HTR-8/SVneo (cell line): ENCODE results near the gene POFUT2.

Source experiments
- DNase-seq: peaks from one replicate; pipeline ENCODE4 v3.0.0; 2011; ENCODE audit warnings: low spot score, mixed read lengths; ENCODE audit not compliant: insufficient read length
- FAIRE-seq: peaks from 2 replicates; lab custom pipeline; 2011; peaks lifted over from hg19 to GRCh38; lab: Jason Lieb, UNC

The POFUT2 gene

DNA sequence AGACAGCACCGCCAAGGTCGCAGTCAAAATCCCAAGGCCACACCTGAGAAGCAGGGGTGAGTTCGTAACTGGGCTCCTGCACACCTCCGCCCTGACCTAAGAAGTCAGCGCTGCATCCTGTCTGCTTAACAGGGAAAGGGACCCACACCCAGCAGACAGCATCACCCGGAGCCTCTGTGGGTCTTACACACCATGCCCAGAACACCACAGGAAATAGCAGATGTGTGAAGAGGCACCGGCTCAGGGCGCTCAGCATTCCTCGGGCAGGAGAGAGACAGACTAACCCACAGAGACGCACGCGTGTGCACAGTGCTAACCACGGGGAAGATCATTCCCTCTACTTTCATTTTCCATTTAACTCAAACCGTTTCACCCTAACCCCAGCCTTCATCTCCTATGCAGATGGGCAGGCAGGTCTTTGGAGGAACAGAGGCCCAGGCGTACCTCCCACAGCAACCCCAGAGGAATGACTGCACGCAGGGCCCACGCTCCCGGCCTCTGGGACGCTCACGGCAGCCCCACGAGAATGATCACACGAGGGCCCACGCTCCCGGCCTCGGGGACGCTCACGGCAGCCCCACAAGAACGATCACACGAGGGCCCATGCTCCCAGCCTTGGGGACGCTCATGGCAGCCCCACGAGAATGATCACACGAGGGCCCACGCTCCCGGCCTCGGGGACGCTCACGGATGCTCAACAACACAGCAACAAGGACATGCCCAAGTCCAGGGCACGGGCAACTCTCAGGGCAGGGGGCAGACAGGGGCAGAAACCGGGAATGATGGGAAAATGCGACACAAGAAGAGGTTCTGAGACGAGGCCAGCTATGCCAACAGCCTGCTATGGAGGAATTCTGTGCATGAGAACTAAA lies 20.9 kb downstream of the POFUT2 start:
- FAIRE-seq = no peak
- no peak for DNase-seq

- DNase-seq = no peak
- no peak for FAIRE-seq
Measured at GRCh38 chr21:45265721-45266517, 21.8 kb downstream of the POFUT2 start.

GRCh38 chr21:45264912-45265515 lies 22.7 kb downstream of the POFUT2 start:
- no peak for DNase-seq
- FAIRE-seq = no peak

DNA sequence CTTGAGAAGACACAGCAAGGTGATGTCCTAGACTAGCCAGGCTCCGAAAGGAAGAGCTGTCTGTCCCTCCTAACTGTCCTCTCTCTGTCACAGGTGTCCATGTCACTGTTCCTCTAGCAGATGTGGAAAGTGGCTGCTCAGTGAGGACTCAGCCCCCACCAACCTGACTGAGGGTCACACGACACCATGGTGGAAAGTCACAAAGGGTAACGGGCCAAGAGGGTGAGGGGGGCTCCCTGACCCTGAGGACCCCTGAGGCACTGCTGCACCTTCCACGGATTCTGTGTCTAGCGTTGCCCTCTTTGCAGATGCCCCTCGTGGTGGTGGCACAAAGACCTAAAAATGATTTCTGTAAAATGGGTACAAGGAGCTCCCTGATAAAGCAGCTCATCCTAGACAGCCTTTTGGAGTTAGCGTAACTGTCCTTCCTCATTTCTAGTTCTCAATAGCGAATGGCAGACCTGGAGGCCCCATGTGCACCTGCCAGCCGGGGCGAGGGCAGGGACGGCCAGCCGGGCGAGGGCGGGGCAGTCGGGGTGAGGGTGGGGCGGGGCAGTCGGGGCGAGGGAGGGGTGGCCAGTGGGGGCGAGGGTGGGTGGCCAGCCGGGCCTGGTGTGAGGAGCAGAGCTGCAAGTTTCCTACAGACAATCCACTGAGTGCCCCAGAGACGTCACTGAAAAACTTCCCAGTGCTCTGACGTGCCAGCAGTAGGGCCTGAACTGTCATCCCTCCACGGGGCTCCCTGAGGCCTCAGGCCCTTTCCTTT lies 23.4 kb downstream of the POFUT2 start:
- DNase-seq (no peak), FAIRE-seq (no peak)

- DNase-seq = no peak
- FAIRE-seq = no peak
Measured at GRCh38 chr21:45263534-45263933, 24.2 kb downstream of the POFUT2 start.

DNA sequence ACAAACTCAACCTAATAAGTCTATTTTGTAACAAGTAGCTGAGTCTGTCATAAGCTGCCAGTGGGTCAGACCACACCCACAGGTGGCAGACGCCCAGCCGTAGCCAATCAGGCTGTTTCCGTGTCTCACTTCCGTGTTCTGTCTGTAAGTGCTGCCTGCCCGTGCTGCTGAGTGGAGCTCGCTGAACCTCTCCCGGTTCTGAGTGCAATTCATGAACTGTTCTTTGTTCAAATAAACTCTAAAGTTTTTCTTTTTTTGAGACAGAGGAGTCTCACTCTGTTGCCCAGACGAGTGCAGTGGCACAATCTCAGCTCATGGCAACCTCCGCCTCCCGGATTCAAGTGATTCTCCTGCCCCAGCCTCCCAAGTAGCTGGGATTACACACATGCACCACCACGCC lies 25.1 kb downstream of the POFUT2 start:
- no peak for DNase-seq
- FAIRE-seq = no peak

GRCh38 chr21:45262041-45262581 lies 25.6 kb downstream of the POFUT2 start:
- DNase-seq (no peak), FAIRE-seq (no peak)

GRCh38 chr21:45261093-45261492 lies 26.6 kb downstream of the POFUT2 start:
- DNase-seq = no peak
- FAIRE-seq = no peak

- FAIRE-seq (no peak), DNase-seq (no peak)
Measured at GRCh38 chr21:45260191-45260825, 27.4 kb downstream of the POFUT2 start.

- DNase-seq (no peak), FAIRE-seq (no peak)
Measured at GRCh38 chr21:45259206-45259840, 28.4 kb downstream of the POFUT2 start.

GRCh38 chr21:45258466-45258865 lies 29.2 kb downstream of the POFUT2 start:
- FAIRE-seq (no peak), DNase-seq (no peak)

GRCh38 chr21:45257673-45258341 lies 29.9 kb downstream of the POFUT2 start:
- no peak for DNase-seq
- FAIRE-seq = no peak

GRCh38 chr21:45256912-45257672 lies 30.6 kb downstream of the POFUT2 start:
- FAIRE-seq = no peak
- DNase-seq = no peak

GRCh38 chr21:45256021-45256911 lies 31.4 kb downstream of the POFUT2 start:
- FAIRE-seq (no peak), DNase-seq (no peak)

GRCh38 chr21:45255381-45256020 lies 32.2 kb downstream of the POFUT2 start:
- no peak for FAIRE-seq
- no peak for DNase-seq

DNA sequence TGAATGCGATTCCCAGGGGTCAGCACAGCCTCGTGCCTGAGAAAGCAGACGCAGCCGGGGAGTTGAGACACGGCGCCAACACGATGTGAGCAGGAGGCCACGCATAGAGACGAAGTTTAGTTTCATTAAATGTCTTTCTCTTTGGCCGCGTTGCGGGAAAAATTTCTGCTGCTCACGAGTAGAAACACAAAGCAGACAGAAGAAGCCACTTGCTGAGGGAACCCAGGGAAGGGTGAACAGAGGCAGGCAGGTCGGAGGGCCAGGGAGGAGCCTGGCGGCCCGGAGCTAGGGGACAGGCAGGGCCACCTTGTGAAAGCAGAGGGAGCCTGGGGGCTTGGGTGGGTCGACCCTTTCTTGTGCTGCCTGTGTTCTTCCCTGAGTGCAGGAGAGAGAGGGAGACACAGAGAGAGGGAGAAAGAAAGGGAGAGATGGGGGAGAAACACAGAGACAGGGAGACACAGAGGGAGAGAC lies 33.2 kb downstream of the POFUT2 start:
- FAIRE-seq (no peak), DNase-seq (no peak)
